Osteoblast (primary cell): ENCODE data around the gene HDDC2. TPM values are rescaled to one million over a fixed set of nuclear protein-coding genes. Genes with fewer than 3 reads are reported as not detected.
A peak's percentile ranks its signal among the peaks of the same experiment; 100 is the strongest.

Experiments used
- DNase-seq: peaks from one replicate; pipeline ENCODE4 v3.0.0; 2011; ENCODE audit warnings: low spot score, mixed read lengths; ENCODE audit not compliant: insufficient read length; ENCODE audit errors: missing footprints
- H2AFZ ChIP-seq: 2 replicates; pipeline ENCODE4 v1.6.0; 2011; ENCODE audit warnings: mild to moderate bottlenecking, low read length
- H3K27ac ChIP-seq: 2 replicates; pipeline ENCODE4 v1.5.1; 2011; ENCODE audit warnings: mild to moderate bottlenecking, low read depth, low read length, moderate library complexity
- H3K27me3 ChIP-seq: 2 replicates; pipeline ENCODE4 v1.6.0; 2012; ENCODE audit warnings: mild to moderate bottlenecking, control low read depth, inconsistent platforms, low read length, moderate library complexity; ENCODE audit not compliant: insufficient read depth
- H3K36me3 ChIP-seq: 2 replicates; pipeline ENCODE4 v1.5.1; 2011; ENCODE audit warnings: mild to moderate bottlenecking, low read length, control low read depth, moderate library complexity; ENCODE audit not compliant: insufficient read depth
- H3K4me1 ChIP-seq: 2 replicates; pipeline ENCODE4 v1.5.1; 2011; ENCODE audit warnings: mild to moderate bottlenecking, low read length, control low read depth, moderate library complexity; ENCODE audit not compliant: insufficient read depth
- H3K4me2 ChIP-seq: 2 replicates; pipeline ENCODE4 v1.6.0; 2011; ENCODE audit warnings: mild to moderate bottlenecking, low read length; ENCODE audit not compliant: insufficient read depth
- H3K4me3 ChIP-seq: fragments of 200-600 bp; sonication (generic); 3 replicates; pipeline ENCODE4 v1.5.1; 2012; ENCODE audit warnings: mild to moderate bottlenecking, low read length, inconsistent platforms; ENCODE audit not compliant: insufficient read depth
- H3K79me2 ChIP-seq: 2 replicates; pipeline ENCODE4 v1.6.0; 2012; ENCODE audit warnings: mild to moderate bottlenecking, low read length, control low read depth, inconsistent platforms; ENCODE audit not compliant: insufficient read depth
- H3K9me3 ChIP-seq: 2 replicates; pipeline ENCODE4 v1.5.1; 2011; ENCODE audit warnings: low read depth, low read length, control low read depth
- H4K20me1 ChIP-seq: 2 replicates; pipeline ENCODE4 v1.6.0; 2012; ENCODE audit warnings: mild to moderate bottlenecking, low read length, control low read depth; ENCODE audit not compliant: insufficient read depth
- total RNA-seq: library from RNA; depleted of rRNA; stranded (reverse); fragments of >200 nt; gene quantifications from 2 replicates; pipeline ENCODE4 v1.2.3, GENCODE V29; 2012
- TF ChIP-seq, protein P1 (sequence below): IDR thresholded peaks from 2 replicates; pipeline ENCODE4 v1.5.1; 2011; ENCODE audit warnings: mild to moderate bottlenecking, low read depth, low read length, moderate library complexity; ENCODE audit errors: extremely low read depth

Gene HDDC2
- total RNA-seq, 1 donor: 71.3 TPM

DNA sequence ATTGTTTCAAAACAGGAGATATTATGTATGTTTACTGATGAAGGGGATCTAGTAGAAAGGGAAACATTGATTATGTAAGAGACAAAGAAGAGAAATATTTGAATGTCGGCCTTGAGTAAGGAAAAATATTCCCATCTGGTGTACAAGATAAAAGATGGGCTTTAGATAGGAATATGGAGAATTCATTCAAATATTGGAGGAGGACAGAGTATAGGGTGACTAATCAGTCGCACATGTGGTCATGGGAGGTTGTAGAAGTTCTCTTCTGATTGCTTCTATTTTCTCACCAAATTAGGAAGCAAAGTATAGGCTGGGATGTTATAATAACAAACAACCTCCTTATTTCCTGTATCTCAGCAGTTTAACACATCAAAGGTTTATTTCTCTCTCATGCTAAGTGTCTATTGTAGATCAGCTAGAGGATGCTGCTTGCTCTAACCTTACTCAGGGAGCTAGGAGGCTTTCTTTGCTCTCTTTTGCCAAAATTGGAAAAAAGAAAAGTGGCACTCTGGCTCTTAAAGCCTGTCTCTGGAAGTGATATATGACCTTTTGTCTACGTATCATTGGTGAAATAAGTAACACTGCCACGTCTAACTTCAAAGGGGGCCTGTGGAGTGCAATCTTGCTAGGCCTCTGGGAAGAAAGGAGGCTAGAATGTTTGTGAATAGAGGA is 1.2 kb upstream of the HDDC2 start:
- no peak overlapping the region for H2AFZ ChIP-seq
- H3K79me2 ChIP-seq: peaks cover 23% of the 10 kb centered on the region
- peaks cover 22% of the 10 kb centered on the region for H3K36me3 ChIP-seq
- H3K9me3 ChIP-seq: no peaks in the 10 kb centered on the region
- H3K4me3 ChIP-seq: no peak overlapping the region
- no peaks in the 10 kb centered on the region for H3K27me3 ChIP-seq
- H3K4me2 ChIP-seq: no peak overlapping the region
- TF ChIP-seq, protein P1, sequence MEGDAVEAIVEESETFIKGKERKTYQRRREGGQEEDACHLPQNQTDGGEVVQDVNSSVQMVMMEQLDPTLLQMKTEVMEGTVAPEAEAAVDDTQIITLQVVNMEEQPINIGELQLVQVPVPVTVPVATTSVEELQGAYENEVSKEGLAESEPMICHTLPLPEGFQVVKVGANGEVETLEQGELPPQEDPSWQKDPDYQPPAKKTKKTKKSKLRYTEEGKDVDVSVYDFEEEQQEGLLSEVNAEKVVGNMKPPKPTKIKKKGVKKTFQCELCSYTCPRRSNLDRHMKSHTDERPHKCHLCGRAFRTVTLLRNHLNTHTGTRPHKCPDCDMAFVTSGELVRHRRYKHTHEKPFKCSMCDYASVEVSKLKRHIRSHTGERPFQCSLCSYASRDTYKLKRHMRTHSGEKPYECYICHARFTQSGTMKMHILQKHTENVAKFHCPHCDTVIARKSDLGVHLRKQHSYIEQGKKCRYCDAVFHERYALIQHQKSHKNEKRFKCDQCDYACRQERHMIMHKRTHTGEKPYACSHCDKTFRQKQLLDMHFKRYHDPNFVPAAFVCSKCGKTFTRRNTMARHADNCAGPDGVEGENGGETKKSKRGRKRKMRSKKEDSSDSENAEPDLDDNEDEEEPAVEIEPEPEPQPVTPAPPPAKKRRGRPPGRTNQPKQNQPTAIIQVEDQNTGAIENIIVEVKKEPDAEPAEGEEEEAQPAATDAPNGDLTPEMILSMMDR: no peak
- peaks cover 21% of the 10 kb centered on the region for H3K4me1 ChIP-seq
- no peak for DNase-seq
- H4K20me1 ChIP-seq: no peaks in the 10 kb centered on the region
- no peak overlapping the region for H3K27ac ChIP-seq

DNA sequence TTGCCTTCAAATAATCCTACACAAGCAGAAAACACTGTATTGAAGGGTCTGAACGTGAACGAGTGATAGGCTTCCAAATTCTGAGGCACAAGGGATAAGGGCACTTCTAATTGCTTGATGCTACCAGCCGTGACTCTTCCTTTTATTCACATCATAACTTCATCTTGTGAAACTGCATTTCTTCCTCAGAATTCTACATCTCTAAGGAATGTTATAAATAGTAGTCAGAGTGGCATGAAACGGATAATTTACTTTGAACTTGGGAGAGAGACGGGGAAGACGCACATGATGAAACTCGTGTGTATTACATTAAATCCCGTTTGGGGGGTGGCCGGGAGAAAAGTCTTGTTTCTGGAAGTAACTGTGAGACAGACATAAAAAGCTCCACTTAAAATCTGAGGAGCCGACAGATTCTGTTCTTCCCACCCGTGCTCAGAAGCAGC is 754 bp downstream of the HDDC2 start:
- H2AFZ ChIP-seq: peak overlapping the region; percentile 94
- peak; percentile 81 for DNase-seq
- H3K36me3 ChIP-seq: peaks cover 40% of the 10 kb centered on the region
- TF ChIP-seq, protein P1: no peak
- H3K9me3 ChIP-seq: no peaks in the 10 kb centered on the region
- peak overlapping the region; percentile 72 for H3K27ac ChIP-seq
- peak overlapping the region; percentile 89 for H3K4me3 ChIP-seq
- H3K27me3 ChIP-seq: no peaks in the 10 kb centered on the region
- peak overlapping the region; percentile 99 for H3K4me2 ChIP-seq
- H3K79me2 ChIP-seq: peaks cover 35% of the 10 kb centered on the region
- H3K4me1 ChIP-seq: peaks cover 23% of the 10 kb centered on the region
- no peaks in the 10 kb centered on the region for H4K20me1 ChIP-seq

DNA sequence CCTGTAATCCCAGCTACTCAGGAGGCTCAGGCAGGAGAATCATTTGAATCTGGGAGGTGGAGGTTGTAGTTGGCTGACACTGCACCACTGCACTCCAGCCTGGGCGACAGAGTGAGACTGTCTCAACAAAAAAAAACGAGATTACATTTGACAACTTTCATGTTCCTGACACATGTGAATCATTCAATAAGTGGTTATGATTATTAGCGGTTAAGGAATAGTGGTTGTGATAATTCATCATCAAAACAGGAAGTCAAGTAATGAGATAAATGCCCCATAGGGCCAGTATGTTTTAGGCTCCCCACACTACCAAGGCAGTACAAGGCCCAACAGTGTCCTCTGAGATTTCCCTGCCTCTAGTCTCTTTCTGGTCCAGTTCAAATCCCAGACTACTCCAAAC is 2.5 kb downstream of the HDDC2 start:
- no peak overlapping the region for H2AFZ ChIP-seq
- TF ChIP-seq, protein P1: no peak
- no peaks in the 10 kb centered on the region for H3K27me3 ChIP-seq
- H3K9me3 ChIP-seq: no peaks in the 10 kb centered on the region
- no peak overlapping the region for H3K4me3 ChIP-seq
- no peak overlapping the region for H3K4me2 ChIP-seq
- DNase-seq: no peak
- H3K27ac ChIP-seq: no peak overlapping the region
- no peaks in the 10 kb centered on the region for H4K20me1 ChIP-seq
- H3K79me2 ChIP-seq: peaks cover 38% of the 10 kb centered on the region
- peaks cover 48% of the 10 kb centered on the region for H3K36me3 ChIP-seq
- peaks cover 23% of the 10 kb centered on the region for H3K4me1 ChIP-seq

GRCh38 chr6:125296471-125296870 is 5.3 kb downstream of the HDDC2 start:
- Histone ChIP-seq H3K36me3 (peaks cover 65% of the 10 kb centered on the region), H3K79me2 (peaks cover 38% of the 10 kb centered on the region), H3K4me3 (no peak overlapping the region), H3K4me2 (no peak overlapping the region), H3K4me1 (peaks cover 23% of the 10 kb centered on the region), H3K9me3 (no peaks in the 10 kb centered on the region), H4K20me1 (no peaks in the 10 kb centered on the region), H3K27me3 (no peaks in the 10 kb centered on the region), H3K27ac (no peak overlapping the region), H2AFZ (no peak overlapping the region)
- DNase-seq: no peak
- TF ChIP-seq, protein P1: no peak
